B cell (primary cell): ENCODE measurements around the gene OR10G3. TPM values are rescaled to one million over a fixed set of nuclear protein-coding genes. Genes with fewer than 3 reads are reported as not detected.

Experiments
- ATAC-seq: fragments of 200-7000 bp; cut with Tn5 transposase; one replicate; pipeline ENCODE4 v1.10.0; 2021; ENCODE audit warnings: low read depth, mild to moderate bottlenecking, moderate number of reproducible peaks, moderate library complexity
- CTCF ChIA-PET: fragments of 350-600 bp; sonication (Branson Sonifier 250); formaldehyde crosslinking; loops from one replicate; lab custom pipeline; 2021; ENCODE audit warnings: antibody characterized with exemption, inconsistent platforms; lab: Charles Lee
- POLR2A ChIA-PET: fragments of 350-600 bp; sonication (Branson Sonifier 250); formaldehyde crosslinking; loops from one replicate; lab custom pipeline; 2021; ENCODE audit warnings: antibody characterized with exemption; lab: Charles Lee
- DNase-seq: peaks from one replicate; pipeline ENCODE4 v3.0.0; 2013
- H2AFZ ChIP-seq: 2 replicates; pipeline ENCODE4 v1.6.1; 2012; ENCODE audit warnings: mild to moderate bottlenecking, low read depth, low read length; ENCODE audit not compliant: insufficient read depth, poor library complexity, severe bottlenecking
- H3K27ac ChIP-seq, 2 donors: 1 replicate in 1 of 2; 2 replicates in 1 of 2; pipeline ENCODE4 v1.5.1; 2012 to 2013; ENCODE audit warnings: low read length in 2 of 2, mild to moderate bottlenecking in 2 of 2, moderate library complexity in 1 of 2
- H3K27me3 ChIP-seq, 4 experiments: fragments of 200-600 bp in 1 of 4; sonication (generic) in 1 of 4; replicated peaks in 1 of 4; 1 replicate in 2 of 4; 2 replicates in 2 of 4; pipeline versions ENCODE4 v1.6.1 to v1.7.0; 2013 to 2016; ENCODE audit warnings: low read length in 3 of 4, mild to moderate bottlenecking in 2 of 4, mixed read lengths in 1 of 4, moderate library complexity in 1 of 4; ENCODE audit not compliant: insufficient read depth in 4 of 4, control insufficient read depth in 3 of 4; ENCODE audit errors: control extremely low read depth in 1 of 4
- H3K36me3 ChIP-seq, 2 experiments: replicated peaks in 1 of 2; 1 replicate in 1 of 2; 2 replicates in 1 of 2; pipeline versions ENCODE4 v1.6.1 to v1.7.1; 2013; ENCODE audit warnings: low read length in 1 of 2; ENCODE audit not compliant: insufficient read depth in 2 of 2, control insufficient read depth in 1 of 2; ENCODE audit errors: control extremely low read depth in 1 of 2, extremely low read depth in 1 of 2
- H3K4me1 ChIP-seq, 2 donors: fragments of 200-600 bp in 1 of 2; sonication (generic) in 1 of 2; 1 replicate in 1 of 2; 2 replicates in 1 of 2; pipeline versions ENCODE4 v1.5.1 to v1.6.1; 2013 to 2017; ENCODE audit warnings: low read length in 2 of 2; ENCODE audit not compliant: control insufficient read depth in 2 of 2, insufficient read depth in 2 of 2
- H3K4me2 ChIP-seq: replicated peaks from 2 replicates; pipeline ENCODE3; 2012; ENCODE audit warnings: mild to moderate bottlenecking, low read depth, low read length; ENCODE audit not compliant: poor library complexity, severe bottlenecking
- H3K4me3 ChIP-seq, 5 experiments: fragments of 200-600 bp in 1 of 5; sonication (generic) in 1 of 5; 1 replicate in 3 of 5; 2 replicates in 2 of 5; pipeline versions ENCODE4 v1.5.1 to v1.7.0; 2011 to 2016; ENCODE audit warnings: low read length in 4 of 5, mild to moderate bottlenecking in 4 of 5, low read depth in 2 of 5, control low read depth in 1 of 5, moderate library complexity in 1 of 5; ENCODE audit not compliant: insufficient read depth in 1 of 5; ENCODE audit errors: control extremely low read depth in 1 of 5, extremely low read depth in 1 of 5
- H3K79me2 ChIP-seq: fragments of 200-600 bp; sonication (generic); one replicate; pipeline ENCODE4 v1.6.0; 2016; ENCODE audit warnings: low read length; ENCODE audit not compliant: control insufficient read depth, insufficient read depth
- H3K9ac ChIP-seq: fragments of 200-600 bp; sonication (generic); 2 replicates; pipeline ENCODE4 v1.6.1; 2017; ENCODE audit warnings: mild to moderate bottlenecking, low read length, moderate library complexity
- H3K9me3 ChIP-seq, 3 donors: one replicate each; pipeline versions ENCODE4 v1.6.1 to v1.7.1; 2013; ENCODE audit warnings: low read length in 2 of 3; ENCODE audit not compliant: control insufficient read depth in 2 of 3, insufficient read depth in 1 of 3; ENCODE audit errors: control extremely low read depth in 1 of 3
- H4K20me1 ChIP-seq: 2 replicates; pipeline ENCODE4 v1.6.0; 2012; ENCODE audit warnings: mild to moderate bottlenecking, low read length; ENCODE audit not compliant: insufficient read depth, control insufficient read depth, poor library complexity, severe bottlenecking
- H3K27ac Mint-ChIP-seq: one replicate; pipeline ENCODE4 v1.8.0; 2021; ENCODE audit warnings: mixed read lengths
- H3K27me3 Mint-ChIP-seq: one replicate; pipeline ENCODE4 v1.8.0; 2021; ENCODE audit warnings: mixed read lengths
- H3K4me1 Mint-ChIP-seq: one replicate; pipeline ENCODE4 v1.8.0; 2021; ENCODE audit warnings: mixed read lengths
- H3K4me3 Mint-ChIP-seq: one replicate; pipeline ENCODE4 v1.8.0; 2021; ENCODE audit warnings: mixed read lengths
- H3K9me3 Mint-ChIP-seq: one replicate; pipeline ENCODE4 v1.8.0; 2022; ENCODE audit warnings: mixed read lengths; ENCODE audit not compliant: insufficient read depth
- EZH2 ChIP-seq: IDR thresholded peaks from 2 replicates; pipeline ENCODE4 v1.6.1; 2012; ENCODE audit warnings: borderline replicate concordance, low read depth, mild to moderate bottlenecking, moderate library complexity, low read length; ENCODE audit not compliant: insufficient read depth, poor library complexity, severe bottlenecking
- WGBS: methylation state at CpG from one replicate; pipeline ENCODE4 v1.1.5; 2013; ENCODE audit warnings: missing lambda C conversion rate; ENCODE audit not compliant: insufficient coverage; 5-methylcytosine and 5-hydroxymethylcytosine counted together
- intact Hi-C: fragments of 100-400 bp; cut with micrococcal nuclease; formaldehyde crosslinking; loops from one replicate; pipeline ENCODE4 v1.10.0; 2022
- polyA plus RNA-seq: library from polyadenylated mRNA; depleted of rRNA; stranded (reverse); fragments of >200 nt; gene quantifications from 2 replicates; pipeline ENCODE4 v1.2.3, GENCODE V29; 2012
- total RNA-seq, 2 donors: library from RNA; stranded (reverse); fragments of 120-200 nt in 1 of 2; gene quantifications; 1 replicate in 1 of 2; 2 replicates in 1 of 2; pipeline versions ENCODE4 v1.2.3 to v1.2.4, GENCODE V29; 2013 to 2022
- TF ChIP-seq, protein P1 (sequence below): fragments of 200-600 bp; IDR thresholded peaks from one replicate; pipeline ENCODE4 v1.8.0; 2022; ENCODE audit warnings: antibody characterized with exemption, mild to moderate bottlenecking

Gene OR10G3
- total and polyA plus RNA-seq, 2 donors (not counting 1 experiment from before 2014, with no cell fraction given) = not detected

DNA sequence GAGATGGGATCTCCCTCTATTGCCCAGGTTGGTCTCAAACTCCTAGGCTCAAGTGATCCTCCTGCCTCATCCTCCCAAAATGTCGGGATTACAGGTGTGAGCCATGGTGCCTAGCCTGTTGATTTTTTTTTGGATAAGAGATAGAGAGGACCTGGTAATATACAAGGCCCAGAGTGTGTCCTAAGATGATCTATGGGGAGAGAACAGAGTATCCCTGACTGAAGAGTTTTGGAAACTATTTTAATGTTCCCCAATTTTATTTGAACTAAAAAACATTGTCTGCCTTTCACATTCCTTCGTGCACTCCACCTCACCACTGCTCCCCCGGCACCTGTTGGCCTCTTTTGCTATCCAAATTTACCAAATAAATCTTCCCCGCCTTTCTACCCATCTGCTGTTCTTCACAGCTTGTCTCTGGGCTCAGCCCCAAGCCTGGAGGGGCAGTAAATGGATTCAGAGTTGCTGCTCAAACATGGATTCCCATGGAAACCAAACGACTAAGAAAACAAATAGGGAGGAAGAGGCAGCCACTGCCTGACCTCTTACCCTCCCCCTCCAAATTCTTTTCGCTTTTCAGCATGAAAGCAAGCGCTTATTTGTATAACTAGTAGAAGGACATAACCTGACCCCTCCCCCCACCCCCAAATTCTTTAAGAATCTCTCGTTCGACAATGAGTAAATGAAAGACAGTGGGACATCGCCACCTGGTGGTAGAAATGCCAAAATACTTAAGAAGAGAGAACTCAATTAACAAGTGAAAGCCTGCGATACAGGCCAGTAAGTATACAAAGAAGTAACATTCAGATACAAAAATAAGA, 22.6 kb downstream of the OR10G3 start:
- Mint-ChIP-seq H3K4me1 (peaks cover 6% of the 10 kb centered on the region), H3K9me3 (no peaks in the 10 kb centered on the region), H3K27ac (no peak overlapping the region), H3K4me3 (peak overlapping the region; percentile 26), H3K27me3 (peaks cover 3% of the 10 kb centered on the region)
- Histone ChIP-seq H3K36me3 (no peaks in the 10 kb centered on the region), H3K27ac (no peak overlapping the region), H2AFZ (peak overlapping the region; percentile 77), H3K9me3 (no peaks in the 10 kb centered on the region), H3K27me3 (no peaks in the 10 kb centered on the region), H4K20me1 (no peaks in the 10 kb centered on the region), H3K79me2 (no peaks in the 10 kb centered on the region), H3K9ac (peak overlapping the region; percentile 56), H3K4me2 (peak overlapping the region; percentile 67), H3K4me3 (peak overlapping the region in 3 of 5 experiments; percentile 1 to 45 (median 31)), H3K4me1 (peaks cover 5% of the 10 kb centered on the region in 2 donors)
- 87% methylated on average over 2 of the region's 11 CpGs for WGBS
- intact Hi-C loops = loop anchor here (1.0 to 10.0 kb wide), 8 partner anchors 46 to 545 kb away; partner anchors contain the start of genes METTL3, RAB2B, SUPT16H and TOX4
- CTCF ChIA-PET = interaction anchor here (0.7 to 4.5 kb wide), 12 partner anchors 56 to 543 kb away, joined by 3 to 45 read pairs (median 3); partner anchors contain the start of gene CHD8
- ATAC-seq (peak; percentile 53), DNase-seq (peak; percentile 88)
- POLR2A ChIA-PET = no interaction called here
- TF ChIP-seq, protein P1, sequence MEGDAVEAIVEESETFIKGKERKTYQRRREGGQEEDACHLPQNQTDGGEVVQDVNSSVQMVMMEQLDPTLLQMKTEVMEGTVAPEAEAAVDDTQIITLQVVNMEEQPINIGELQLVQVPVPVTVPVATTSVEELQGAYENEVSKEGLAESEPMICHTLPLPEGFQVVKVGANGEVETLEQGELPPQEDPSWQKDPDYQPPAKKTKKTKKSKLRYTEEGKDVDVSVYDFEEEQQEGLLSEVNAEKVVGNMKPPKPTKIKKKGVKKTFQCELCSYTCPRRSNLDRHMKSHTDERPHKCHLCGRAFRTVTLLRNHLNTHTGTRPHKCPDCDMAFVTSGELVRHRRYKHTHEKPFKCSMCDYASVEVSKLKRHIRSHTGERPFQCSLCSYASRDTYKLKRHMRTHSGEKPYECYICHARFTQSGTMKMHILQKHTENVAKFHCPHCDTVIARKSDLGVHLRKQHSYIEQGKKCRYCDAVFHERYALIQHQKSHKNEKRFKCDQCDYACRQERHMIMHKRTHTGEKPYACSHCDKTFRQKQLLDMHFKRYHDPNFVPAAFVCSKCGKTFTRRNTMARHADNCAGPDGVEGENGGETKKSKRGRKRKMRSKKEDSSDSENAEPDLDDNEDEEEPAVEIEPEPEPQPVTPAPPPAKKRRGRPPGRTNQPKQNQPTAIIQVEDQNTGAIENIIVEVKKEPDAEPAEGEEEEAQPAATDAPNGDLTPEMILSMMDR = peak; percentile 81
- no peak for TF ChIP-seq EZH2
